ENCODE results near the gene KIN.
"Not testable (repeated sequence)": the region's sequence is repeated elsewhere in the genome, so short reads cannot be mapped to it uniquely, and the experiment has no call there.

KIN gene

GRCh38 chr10:7792541-7792940, 4.7 kb upstream of the KIN start:
- DNase-seq = no peak

GRCh38 chr10:7789390-7789789, 1.6 kb upstream of the KIN start:
- peak in 1 of 2 experiments; percentile 29 for DNase-seq

GRCh38 chr10:7788639-7789286, 970 bp upstream of the KIN start:
- no peak for DNase-seq

GRCh38 chr10:7787150-7787856, 490 bp downstream of the KIN start:
- DNase-seq = no peak

GRCh38 chr10:7786430-7786829, 1.4 kb downstream of the KIN start:
- peak; percentile 51 to 56 for DNase-seq

GRCh38 chr10:7782194-7782593, 5.6 kb downstream of the KIN start:
- not testable (repeated sequence) for DNase-seq

- no peak for DNase-seq
Measured at GRCh38 chr10:7776777-7777176, 11.0 kb downstream of the KIN start.

GRCh38 chr10:7773845-7774801, 13.7 kb downstream of the KIN start:
- no peak for DNase-seq

GRCh38 chr10:7768417-7768816, 19.4 kb downstream of the KIN start:
- no peak for DNase-seq

GRCh38 chr10:7767209-7767608, 20.6 kb downstream of the KIN start:
- DNase-seq = no peak

- DNase-seq = no peak
Measured at GRCh38 chr10:7766241-7766640, 21.6 kb downstream of the KIN start.

GRCh38 chr10:7763929-7764328, 23.9 kb downstream of the KIN start:
- DNase-seq = peak; percentile 59 to 72

- peak; percentile 84 to 92 for DNase-seq
Measured at GRCh38 chr10:7756360-7756992, 31.3 kb downstream of the KIN start.

GRCh38 chr10:7755103-7755502, 32.7 kb downstream of the KIN start:
- no peak for DNase-seq

- no peak for DNase-seq
Measured at GRCh38 chr10:7752251-7752650, 35.5 kb downstream of the KIN start.

- DNase-seq = no peak
Measured at GRCh38 chr10:7750222-7750621, 37.6 kb downstream of the KIN start.

GRCh38 chr10:7748637-7749036, 39.2 kb downstream of the KIN start:
- DNase-seq = not testable (repeated sequence)

GRCh38 chr10:7744307-7744706, 43.5 kb downstream of the KIN start:
- DNase-seq = no peak

GRCh38 chr10:7738536-7739407, 49.0 kb downstream of the KIN start:
- no peak for DNase-seq

- no peak for DNase-seq
Measured at GRCh38 chr10:7734821-7735220, 53.0 kb downstream of the KIN start.

- DNase-seq = no peak
Measured at GRCh38 chr10:7722927-7723529, 64.8 kb downstream of the KIN start.

GRCh38 chr10:7720478-7720877, 67.3 kb downstream of the KIN start:
- DNase-seq = no peak

Data from Kasumi-1 (cell line).